Activated T-cell treated with anti-CD3 and anti-CD28 coated beads, Interleukin-2, amount 50 U/mL, for 48 hours (primary cell): Measurements from ENCODE around the gene RBM46.
A peak's percentile ranks its signal among the peaks of the same experiment; 100 is the strongest.

ENCODE experiments used
- DNase-seq, 2 experiments: peaks; one replicate each; pipeline ENCODE4 v3.0.0-alpha.2; 2020

RBM46 gene, protein sequence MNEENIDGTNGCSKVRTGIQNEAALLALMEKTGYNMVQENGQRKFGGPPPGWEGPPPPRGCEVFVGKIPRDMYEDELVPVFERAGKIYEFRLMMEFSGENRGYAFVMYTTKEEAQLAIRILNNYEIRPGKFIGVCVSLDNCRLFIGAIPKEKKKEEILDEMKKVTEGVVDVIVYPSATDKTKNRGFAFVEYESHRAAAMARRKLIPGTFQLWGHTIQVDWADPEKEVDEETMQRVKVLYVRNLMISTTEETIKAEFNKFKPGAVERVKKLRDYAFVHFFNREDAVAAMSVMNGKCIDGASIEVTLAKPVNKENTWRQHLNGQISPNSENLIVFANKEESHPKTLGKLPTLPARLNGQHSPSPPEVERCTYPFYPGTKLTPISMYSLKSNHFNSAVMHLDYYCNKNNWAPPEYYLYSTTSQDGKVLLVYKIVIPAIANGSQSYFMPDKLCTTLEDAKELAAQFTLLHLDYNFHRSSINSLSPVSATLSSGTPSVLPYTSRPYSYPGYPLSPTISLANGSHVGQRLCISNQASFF

DNA sequence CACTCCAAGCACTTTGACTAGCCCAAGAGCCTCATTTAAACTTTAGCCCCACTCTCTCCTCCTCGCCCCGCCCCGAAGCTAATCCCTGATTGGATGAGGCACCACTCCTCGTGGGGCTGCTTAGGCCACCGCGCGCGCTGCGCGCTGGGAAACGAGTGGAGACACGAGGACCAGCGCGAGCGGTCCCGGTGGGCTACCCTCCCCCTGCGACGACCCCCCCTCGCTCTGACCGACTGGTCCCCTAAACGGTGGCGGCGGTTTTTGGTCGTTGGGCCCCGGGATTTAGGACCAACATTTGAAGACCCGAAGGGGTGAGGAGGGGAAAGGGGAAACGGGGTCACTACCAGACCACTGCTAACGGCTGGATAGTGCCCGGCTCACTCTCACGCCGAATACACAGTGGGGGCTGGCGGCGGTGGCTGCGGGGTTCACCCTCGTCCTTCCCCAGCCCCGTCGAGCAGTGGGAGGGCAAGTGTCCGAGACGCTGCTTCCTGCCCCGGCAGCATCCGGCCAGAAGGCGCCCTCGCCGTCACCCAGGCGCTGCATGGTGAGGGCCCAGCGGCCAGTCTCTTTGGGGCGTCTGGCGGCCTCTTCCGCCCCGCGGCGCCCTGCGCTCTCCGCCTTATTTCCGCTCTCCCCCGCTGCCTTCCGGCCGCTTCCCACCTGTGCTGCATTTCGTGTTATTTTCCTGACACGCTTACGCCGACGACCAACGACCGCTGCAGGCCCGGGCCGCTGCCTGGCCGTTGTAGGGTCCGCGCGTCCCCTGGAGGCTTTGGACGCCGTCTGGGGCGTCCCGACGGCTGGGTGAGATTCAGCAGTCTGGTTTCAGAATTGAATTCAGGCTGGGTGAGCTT, at the start of gene RBM46:
Gene RBM46, plus strand, starts transcription at position 147 of the 857 bp plus-strand sequence. CDS start 15,481 bp downstream, outside the sequence.
- DNase-seq, result no peak

DNA sequence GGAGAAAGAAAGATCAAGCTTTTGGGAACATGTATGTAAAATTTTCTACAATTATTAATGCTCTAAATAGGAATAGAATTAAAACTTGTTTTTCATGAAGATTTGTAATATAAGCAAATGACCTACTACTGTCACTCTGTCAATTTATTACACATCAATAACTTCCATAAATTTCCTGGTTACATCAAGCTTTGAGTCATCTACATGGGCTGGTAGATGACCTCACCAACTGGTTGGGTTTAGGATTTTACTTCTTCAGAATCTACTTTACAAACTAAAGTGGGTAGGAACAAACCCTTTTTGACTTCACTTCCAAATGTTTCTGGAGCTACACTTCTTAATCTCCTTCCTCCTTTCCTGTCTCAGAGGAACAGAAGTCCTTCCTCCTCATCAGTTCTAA, 49.3 kb upstream of the RBM46 start:
- no peak for DNase-seq

DNA sequence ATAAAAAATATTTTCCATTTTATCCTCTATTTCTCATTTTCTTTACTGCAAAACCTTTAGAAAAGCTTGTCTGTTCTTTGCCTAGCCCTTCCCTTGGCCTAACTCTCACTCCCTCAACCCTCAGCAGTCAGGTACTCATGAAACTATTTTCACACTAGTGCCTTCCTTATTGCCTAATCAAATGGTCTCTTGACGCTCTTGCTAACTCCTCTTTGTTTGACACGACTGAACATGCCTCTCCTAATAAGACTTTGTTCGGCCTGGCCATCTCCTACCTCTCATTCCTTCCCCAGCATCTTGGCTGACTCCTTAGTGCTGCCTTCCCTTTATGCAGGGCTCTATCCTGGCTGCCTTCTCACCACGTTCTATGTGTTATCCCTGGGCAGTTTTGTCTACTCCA, 48.4 kb upstream of the RBM46 start:
- DNase-seq, result no peak

DNA sequence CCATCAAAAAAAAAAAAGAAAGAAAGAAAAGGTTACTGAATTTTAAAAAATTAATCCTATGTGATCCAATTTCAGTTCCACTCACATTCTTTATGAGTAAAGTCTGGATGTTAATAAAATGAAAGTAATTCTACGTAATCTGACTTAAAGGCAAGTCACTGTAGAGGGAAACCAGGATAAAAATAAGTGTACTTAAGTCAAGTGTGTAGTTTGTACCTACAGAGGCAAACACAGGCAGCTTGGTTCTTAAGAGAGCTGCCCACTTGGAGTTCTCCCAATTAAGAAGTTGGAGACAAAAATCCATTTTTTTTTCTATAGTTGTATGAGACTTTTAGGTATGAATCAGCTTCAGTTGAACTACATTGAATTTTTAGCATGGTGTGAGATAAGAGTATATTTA, 44.3 kb upstream of the RBM46 start:
- no peak for DNase-seq

DNA sequence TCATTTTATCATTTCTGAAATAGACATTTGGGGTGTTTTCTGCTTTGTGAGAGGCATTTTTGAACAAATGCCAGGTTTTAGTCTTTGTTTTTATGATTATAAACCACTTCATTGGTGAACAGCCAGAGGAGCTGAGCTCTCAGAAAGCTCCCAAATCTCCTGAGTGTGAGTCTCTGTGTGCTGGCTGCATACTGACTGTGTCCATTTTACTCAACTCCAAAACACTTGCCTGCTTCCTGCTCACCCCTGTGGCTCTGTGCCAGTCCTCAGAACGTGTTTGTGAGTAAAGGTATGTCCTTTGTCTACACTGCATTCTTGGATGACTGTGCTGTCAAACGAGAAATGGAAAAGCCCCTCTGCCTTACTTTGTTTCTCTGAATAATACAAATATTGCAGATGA, 42.6 kb upstream of the RBM46 start:
- no peak for DNase-seq

DNA sequence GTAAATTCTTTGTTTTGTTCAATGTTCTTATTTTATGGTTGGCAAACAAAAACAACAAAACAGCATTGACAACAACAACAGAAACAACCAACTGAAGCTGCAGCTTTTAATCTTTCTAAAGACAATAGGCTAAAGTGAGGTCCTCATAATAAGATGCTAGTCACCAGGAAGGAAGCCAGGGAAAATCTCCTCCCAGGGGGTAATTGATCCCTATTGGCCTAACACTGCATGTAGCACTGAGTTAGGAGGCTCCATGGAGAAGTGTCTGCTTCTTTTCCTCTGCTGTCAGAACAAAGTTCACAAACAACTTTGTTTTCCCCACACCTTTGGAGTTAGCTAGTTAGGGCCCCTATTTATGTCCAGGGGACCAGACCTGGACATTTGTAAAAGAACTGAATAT, 42.0 kb upstream of the RBM46 start:
- DNase-seq, result no peak

DNA sequence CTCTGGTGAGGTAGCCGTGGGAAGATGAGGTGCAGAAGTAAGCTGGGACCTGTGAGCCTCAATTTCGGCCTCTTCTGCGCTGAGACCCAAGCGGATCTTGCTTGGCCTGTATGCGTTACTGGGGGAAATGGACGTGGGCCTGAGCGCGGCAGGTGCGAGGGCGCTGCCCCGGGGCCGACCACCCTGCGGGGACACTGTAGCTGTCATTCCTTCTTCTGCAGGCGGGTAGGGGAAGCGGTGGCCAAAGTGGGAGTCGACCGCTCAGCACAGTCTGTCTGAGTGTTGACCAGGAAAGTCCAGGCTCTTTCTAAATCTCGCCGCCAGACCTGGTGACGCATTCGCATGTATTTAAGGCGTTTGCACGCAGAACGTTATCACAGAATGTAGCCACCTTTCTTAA, 40.6 kb upstream of the RBM46 start:
- DNase-seq, result no peak

DNA sequence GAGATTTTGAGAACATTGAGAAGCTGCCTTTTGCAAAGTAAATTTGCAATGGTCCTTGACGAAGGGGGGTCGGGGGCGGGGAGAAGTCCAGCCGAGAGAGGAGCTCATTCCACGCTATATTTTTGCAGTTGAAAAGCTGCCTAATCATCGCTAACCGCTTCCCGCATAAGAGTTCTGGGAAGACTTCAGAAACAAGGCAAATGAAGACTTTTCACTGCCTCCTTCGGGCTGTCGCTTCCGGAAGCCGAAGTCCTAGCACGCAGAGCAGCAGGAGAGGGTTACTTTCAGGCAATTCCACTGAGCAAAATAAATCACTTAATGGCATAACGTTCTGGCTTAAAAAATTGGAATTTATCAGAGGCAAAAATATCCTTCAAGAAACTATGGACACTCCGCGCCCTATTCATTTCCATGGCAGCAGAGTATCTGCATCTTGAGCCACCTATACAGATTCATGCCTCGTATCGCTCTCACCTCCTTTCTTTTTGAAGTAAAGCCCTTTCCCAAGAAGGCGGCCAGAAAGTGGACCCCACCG, 39.9 kb upstream of the RBM46 start:
- no peak for DNase-seq

DNA sequence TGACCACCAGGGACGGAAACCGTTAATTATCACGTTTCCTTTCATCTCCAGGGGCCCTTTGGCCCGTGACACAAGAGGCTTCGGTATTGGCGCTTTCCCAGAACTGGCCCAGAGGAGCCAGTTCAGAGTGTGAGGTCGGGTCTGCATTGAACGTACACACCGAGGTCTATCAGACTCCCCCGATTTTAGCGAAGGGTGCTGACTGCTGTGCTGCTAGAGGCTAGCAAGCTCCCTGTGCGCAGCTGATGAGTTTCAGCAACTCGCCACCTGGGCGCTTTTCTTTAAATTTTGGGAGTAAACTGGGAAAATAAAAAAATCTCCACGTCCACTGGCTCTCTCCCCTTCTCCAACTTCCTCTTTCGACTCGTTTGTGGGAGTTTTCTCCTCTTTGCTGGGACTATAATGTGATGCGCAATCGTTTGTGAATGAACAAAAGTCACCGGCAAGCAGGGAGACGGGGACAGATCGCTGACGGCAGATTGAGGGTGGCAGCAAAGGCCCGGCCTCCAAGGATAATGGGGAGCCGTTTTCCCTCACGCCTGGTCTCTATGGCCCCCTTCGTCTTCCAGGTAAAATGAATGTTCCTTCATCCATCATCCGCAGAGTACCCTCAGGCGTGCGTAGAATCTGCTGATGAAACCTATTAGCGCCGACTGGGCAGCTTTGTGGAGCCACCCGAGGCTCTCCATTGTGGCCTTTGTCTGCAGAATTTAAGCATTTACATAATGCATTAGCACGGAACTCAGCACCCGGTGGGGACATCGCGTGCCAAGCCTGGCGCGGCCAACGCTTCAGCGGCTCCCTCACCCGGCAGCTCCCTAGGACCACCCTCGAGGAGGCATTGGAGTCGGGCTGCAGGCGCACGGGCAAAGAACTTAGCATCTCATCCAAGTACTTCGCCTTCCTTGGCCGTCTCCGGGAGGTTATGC, 38.9 kb upstream of the RBM46 start:
- peak; percentile 20 to 26 for DNase-seq

DNA sequence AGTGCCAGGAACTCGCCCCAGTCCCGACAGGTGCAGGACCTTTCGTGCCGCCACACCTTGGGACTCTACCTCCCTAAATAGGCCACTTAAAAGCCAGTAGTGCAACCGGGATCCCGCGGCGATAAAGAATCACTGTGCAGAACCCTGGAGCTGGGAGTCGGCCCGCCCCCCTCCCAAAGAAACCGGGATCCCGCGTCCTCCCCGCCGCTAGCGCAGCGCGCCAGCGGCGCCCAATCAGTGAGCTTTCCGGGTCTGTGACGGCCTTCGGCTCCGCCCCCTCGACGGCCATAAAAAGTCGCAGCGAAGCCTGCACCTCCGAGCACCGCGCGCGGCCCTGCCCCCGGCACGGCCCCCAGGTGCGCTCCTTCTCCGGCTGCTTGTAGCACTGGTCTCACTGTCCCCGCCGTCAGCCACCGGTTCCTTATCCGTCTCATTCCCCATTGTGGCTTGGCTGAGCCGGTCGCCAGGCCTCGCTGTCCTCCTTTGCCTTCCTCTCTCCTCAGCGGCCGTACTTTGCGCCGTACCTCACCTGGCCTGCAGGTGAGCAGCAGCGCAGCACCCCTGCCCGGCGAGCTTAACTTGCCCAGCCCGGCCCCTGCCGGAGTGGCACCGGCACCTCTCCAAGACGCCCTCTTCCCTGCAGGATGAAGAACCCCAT, 37.3 kb upstream of the RBM46 start, which contains the start of gene LRAT:
Gene LRAT, plus strand, starts transcription at position 318 of the 658 bp plus-strand sequence. Its CDS starts 327 bp downstream, at position 645.
- peak; percentile 36 to 58 for DNase-seq

DNA sequence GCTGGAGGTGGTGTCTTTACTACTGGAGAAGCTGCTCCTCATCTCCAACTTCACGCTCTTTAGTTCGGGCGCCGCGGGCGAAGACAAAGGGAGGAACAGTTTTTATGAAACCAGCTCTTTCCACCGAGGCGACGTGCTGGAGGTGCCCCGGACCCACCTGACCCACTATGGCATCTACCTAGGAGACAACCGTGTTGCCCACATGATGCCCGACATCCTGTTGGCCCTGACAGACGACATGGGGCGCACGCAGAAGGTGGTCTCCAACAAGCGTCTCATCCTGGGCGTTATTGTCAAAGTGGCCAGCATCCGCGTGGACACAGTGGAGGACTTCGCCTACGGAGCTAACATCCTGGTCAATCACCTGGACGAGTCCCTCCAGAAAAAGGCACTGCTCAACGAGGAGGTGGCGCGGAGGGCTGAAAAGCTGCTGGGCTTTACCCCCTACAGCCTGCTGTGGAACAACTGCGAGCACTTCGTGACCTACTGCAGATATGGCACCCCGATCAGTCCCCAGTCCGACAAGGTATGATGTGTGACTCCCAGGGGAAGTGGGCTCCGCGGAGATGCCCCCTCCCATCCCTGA, 36.6 kb upstream of the RBM46 start:
- peak in 1 of 2 experiments; percentile 20 for DNase-seq

DNA sequence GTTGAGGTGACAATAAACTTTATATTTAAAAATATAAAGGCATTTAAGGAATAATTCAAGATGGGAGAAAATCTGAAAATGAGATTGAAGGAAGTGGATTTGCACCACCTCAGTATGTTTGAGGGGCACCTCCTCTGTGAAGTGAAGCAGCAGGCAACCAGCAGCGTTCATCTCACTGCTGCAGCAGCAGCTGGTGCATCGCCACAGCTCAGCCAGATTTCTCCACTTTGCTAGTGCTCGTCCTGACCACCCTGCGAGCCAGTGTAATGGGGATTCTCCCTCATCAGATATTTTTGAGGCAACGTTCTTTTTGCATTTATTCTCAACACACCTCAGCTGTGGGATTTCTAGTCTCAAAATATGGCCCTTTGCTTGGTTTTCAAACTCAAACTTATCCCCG, 23.4 kb upstream of the RBM46 start:
- no peak for DNase-seq

DNA sequence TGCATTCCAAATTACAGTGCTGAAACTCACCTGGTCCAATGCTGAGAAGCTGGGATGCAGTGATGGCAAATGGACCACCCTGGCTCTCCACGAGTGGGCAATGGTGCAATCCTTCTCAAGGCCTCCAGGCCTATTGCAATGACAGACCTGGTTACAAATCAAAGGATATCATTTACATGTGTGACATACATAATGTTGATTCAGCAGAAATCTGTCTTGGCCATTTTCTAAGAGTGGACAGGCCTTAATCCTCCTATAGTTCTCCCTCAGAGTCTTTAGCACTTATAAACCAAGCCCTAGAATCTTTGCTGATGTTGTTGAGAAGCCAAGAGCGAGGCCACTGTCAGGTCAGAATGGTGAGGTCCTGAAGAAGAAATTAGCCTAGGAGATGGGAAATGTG, 20.2 kb upstream of the RBM46 start:
- no peak for DNase-seq

DNA sequence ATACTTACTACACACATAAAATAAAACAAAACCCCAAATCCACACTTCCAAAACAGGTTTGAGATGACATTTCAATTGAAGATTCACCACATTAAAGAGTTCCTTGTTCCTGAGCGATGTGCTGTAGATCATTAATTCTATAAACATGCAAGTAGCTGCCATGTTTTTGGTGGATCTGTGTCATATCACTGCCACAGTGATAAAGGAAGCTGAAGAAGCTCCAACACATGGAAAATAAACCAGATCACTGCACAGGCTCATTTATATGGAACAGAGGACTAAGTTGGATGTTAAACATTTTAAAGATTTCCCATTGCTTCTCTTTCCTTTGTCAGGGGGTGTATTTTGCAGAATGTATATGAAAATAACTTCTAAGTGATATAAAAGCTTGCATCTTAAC, 2.8 kb upstream of the RBM46 start:
- no peak for DNase-seq

DNA sequence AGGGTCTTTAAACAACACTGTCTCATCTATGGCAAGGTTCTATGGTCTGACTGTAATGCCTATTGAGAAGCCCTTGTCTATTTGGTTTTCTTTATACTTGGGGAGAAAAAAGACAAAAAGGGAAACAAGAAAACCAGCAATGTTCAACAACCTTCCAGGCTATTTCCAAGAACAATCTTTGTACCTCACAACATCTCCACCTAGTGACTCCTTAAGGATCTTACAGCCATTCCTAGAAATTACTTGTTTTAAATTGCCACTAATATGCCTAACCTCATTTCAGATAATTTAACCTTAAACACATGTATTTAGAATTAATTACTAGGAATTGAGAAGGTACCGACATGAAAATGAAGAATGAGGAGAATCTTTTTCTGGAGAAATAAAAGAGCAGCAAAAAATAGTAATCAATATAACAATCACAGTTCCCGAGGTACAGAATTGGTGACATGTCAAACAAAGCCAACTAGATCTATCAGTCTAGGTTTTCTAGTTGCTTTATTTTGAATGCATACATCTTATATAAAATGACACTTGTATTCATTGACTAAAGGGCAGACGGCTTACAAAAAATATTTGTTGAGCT, 1.6 kb upstream of the RBM46 start:
- DNase-seq, result no peak

DNA sequence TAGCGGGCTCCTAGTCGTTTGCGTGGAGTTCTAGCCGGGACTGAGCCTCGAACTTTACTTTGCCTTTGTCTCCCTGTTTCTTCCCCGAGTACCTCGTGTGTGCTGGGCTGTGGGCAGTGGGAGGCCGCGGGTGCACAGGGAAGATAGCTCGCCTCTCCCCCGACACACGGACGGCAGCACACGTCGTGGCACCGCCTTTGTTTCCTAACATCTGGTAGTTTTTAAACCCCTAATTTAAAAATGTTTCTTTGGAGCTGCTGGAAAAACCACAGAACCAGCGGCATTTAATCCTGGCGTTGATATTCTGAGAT, 866 bp downstream of the RBM46 start:
- no peak for DNase-seq

DNA sequence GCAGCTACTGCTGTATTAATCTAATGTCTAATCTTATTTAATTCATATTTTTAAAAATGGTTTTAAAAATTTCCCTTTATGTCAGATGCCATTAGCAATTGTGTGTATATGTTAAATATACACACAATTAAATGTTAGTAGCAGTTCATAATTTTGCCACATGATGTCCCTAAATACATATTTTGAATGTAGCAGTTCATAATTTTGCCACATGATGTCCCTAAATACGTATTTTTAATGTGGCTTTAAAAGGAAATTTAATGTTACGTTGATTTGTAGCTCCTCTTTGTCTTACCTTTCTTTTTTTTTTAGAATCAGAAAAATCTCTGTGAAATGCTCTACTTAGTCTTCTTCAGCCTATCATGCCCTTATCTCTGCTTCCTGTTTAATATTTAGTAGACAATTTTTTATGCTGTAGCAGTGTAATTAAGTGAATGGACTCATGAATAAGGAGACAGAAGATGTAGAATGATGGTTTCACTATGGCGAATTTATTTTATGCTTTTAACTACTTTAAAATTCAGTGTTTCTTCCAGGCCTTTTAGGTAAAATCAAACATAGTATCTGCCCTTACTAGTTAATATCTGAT, 26.1 kb downstream of the RBM46 start:
- no peak for DNase-seq

DNA sequence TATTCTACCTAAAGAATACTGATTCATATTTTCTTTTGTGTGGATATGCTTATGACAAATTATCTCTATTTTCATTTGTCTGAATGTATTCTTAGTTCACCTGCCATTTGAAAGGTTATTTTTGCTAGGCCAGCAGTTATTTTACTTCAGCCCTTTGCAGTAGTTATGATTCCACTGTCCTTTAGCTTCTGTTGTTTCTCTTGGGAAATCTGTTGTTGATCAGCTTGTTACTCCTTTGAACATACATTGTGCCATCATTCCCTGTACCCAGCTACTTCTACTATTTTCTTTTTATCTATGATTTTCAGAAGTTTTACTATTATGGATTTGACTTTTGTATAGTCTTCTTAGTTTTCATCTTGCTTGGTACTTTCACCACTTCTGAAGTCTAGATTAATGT, 37.2 kb downstream of the RBM46 start:
- no peak for DNase-seq

DNA sequence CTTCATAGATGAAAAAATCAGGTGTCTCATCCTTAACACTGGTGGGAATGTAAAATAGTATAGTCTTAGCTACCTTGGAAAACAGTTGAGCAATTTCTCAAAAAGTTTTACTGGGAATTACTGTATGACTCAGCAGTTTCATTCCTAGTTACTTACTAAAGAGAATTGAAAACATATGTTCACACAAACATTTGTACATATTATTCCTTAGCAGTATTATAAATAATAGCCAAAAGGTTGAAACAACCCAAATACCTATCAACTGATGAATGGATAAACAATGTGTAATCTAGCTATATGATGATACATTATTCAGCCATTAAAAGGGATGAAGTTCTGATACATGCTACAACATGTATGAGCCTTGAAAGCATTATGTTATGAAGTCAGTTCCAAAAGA, 41.7 kb downstream of the RBM46 start:
- no peak for DNase-seq

DNA sequence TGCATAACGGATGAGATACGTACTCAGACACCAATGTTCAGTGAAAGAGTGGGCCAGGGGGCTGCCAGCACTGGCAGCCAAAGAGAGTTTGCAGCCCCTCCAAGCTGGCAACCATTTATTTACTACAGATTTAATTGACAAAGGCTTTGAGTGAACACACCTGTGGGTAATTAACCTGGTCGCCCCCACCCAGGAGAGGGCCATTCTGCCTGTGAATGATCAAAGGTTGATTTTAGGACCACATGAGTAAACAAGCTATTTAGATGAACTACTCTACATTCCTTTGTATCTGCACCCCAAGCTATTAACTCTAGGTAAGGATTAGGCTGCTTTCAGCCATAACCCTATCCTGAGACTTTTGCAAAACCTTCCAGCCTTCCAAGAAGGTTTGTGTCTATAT, 55.0 kb downstream of the RBM46 start:
- no peak for DNase-seq

DNA sequence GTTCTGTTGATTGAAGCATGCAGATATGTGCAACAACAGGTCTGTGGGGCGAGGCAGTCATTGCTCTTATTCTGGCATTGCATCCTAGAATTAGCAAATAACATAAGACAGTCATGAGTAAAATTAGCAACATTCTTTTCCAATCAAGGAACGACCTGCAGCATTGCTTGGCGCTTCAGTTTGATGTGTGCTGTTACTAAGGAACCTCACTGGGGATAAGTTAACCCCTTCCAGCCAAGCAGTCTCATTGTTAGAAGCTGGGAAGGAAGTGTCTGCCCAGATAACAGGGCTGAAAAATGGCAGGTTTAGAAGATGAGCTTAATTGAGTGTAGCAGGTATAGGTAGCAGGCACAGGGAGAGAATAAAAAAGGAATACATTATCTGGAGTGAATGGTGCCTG, 55.4 kb downstream of the RBM46 start:
- no peak for DNase-seq
